Body of pancreas (tissue), 4 donors: Measurements from ENCODE around the gene PRR7.

Experiments
- POLR2A ChIP-seq, 3 donors: fragments of 450-650 bp; IDR thresholded peaks; one replicate each; pipeline ENCODE4 v1.6.1; 2016; ENCODE audit warnings: antibody characterized with exemption in 3 of 3, mild to moderate bottlenecking in 2 of 3
- TF ChIP-seq, protein P1 (sequence below), 7 experiments: fragments of 450-650 bp in 4 of 7; fragments of 200-600 bp in 3 of 7; sonication (generic) in 3 of 7; IDR thresholded peaks; one replicate each; pipeline ENCODE4 v1.5.1; 2016 to 2019; ENCODE audit warnings: antibody characterized with exemption in 7 of 7

- TF ChIP-seq, protein P1, sequence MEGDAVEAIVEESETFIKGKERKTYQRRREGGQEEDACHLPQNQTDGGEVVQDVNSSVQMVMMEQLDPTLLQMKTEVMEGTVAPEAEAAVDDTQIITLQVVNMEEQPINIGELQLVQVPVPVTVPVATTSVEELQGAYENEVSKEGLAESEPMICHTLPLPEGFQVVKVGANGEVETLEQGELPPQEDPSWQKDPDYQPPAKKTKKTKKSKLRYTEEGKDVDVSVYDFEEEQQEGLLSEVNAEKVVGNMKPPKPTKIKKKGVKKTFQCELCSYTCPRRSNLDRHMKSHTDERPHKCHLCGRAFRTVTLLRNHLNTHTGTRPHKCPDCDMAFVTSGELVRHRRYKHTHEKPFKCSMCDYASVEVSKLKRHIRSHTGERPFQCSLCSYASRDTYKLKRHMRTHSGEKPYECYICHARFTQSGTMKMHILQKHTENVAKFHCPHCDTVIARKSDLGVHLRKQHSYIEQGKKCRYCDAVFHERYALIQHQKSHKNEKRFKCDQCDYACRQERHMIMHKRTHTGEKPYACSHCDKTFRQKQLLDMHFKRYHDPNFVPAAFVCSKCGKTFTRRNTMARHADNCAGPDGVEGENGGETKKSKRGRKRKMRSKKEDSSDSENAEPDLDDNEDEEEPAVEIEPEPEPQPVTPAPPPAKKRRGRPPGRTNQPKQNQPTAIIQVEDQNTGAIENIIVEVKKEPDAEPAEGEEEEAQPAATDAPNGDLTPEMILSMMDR (IDR thresholded peaks at IDR 0.05): no peak
- TF ChIP-seq POLR2A (IDR thresholded peaks at IDR 0.05): no peak
Measured at GRCh38 chr5:177502886-177503285, 56.3 kb downstream of the PRR7 start.
